Glomerular visceral epithelial cell (primary cell): ENCODE results near the gene ANKRD55.
"Not testable (repeated sequence)": the region's sequence is repeated elsewhere in the genome, so short reads cannot be mapped to it uniquely, and the experiment has no call there.

ENCODE experiments used
- DNase-seq: peaks from one replicate; pipeline ENCODE4 v3.0.0-alpha.2; 2016; ENCODE audit errors: extremely low spot score

ANKRD55 gene

DNA sequence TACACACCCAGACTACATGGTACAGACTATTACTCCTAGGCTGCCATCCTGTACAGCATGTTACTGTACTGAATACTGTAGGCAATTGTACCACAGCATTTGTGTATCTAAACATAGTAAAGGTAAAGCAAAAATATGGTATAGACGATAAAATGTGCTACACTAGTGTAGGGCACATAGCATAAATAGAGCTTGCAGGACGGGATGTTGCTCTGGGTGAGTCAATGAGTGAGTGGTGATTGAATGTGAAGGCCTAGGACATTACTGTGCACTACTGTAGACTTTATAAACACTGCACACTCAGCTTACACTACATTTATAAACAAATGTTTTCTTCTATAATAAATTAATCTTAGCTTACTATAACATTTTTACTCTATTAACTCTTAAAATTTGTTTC is 25.6 kb downstream of the ANKRD55 start:
- no peak for DNase-seq

- no peak for DNase-seq
Measured at GRCh38 chr5:56206126-56206910, 26.8 kb downstream of the ANKRD55 start.

- DNase-seq = not testable (repeated sequence)
Measured at GRCh38 chr5:56203936-56204335, 29.2 kb downstream of the ANKRD55 start.

DNA sequence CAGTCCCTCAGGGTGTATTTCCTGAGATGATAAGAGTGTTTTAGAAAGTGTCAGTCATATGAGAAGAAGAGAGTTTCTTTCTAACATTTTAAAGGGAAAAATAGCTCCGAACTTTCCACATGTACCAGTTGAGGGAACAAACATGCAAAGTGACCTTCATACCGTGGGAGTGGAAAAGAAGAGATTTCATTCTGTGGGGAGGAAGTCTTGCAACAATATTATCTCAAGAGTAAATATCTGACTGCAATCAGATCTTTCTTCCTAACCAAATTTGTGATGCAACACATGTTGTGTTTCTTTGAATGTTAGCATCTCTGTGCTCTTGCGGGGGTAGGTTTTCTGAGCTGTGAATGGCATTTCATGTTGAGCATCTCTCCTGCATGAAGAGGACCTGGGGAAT is 30.6 kb downstream of the ANKRD55 start:
- no peak for DNase-seq

DNA sequence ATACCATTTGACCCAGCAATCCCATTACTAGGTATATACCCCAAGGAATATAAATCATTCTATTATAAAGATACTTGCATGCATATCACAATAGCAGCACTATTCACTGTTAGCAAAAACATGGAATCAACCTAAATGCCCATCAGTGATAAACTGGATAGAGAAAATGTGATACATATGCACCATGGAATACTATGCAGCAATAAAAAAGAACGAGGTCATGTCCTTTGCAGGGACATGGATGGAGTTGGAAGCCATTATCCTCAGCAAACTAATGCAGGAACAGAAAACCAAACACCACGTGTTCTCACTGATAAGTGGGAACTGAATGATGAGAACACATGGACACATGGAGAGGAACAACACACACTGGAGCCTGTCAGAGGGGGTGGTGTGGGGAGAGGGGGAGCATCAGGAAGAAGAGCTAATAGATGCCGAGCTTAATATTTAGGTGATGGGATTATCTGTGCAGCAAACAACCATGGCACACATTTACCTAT is 31.3 kb downstream of the ANKRD55 start:
- not testable (repeated sequence) for DNase-seq

- DNase-seq = peak; percentile 84
Measured at GRCh38 chr5:56200971-56201666, 32.0 kb downstream of the ANKRD55 start.

DNA sequence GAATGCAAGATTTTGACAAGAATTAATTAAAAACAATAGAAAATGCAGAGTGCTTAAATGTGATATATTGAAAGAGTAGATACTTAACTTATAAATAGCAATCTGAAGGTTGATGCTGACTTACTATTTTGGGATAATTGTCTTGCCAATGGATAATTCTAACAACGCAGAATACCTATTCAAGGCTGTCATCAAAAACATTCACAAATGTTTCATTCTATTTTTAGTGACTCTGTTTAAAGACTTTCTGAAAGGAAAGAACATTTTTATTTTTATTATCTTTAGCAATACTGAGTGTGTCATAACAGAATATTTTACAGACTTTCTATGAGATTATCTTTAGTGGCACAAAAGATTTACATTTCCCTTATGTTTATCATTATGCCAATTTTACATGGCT is 38.1 kb downstream of the ANKRD55 start:
- DNase-seq = no peak

GRCh38 chr5:56192246-56192645 is 40.9 kb downstream of the ANKRD55 start:
- DNase-seq = no peak

- no peak for DNase-seq
Measured at GRCh38 chr5:56191656-56192055, 41.5 kb downstream of the ANKRD55 start.

- DNase-seq = peak; percentile 86
Measured at GRCh38 chr5:56190497-56190896, 42.6 kb downstream of the ANKRD55 start.

DNA sequence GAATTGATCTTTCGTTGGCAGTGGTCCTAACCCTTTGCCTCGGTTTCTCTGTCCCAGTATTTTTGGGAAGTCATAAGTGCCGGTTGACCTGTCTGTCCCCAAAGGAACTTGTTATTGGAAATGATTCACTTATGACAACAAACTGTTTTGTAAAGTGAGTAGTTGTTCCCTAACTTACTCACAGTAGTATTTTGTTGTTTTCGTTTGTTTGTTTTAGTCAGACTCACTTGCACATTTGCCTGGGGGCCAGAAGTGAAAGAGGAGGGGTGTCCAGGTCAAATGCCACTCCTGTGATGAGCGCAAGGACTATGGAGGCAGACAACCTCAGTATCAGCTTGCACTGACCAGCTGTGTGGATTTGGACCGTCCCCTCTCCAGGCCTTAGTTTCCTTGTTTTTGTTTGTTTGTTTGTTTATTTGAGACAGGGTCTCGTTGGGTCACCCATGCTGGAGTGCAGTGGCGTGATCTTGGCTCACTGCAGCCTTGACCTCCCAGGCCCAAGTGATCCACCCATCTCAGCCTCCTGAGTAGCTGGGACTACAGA is 47.3 kb downstream of the ANKRD55 start:
- DNase-seq = no peak

DNA sequence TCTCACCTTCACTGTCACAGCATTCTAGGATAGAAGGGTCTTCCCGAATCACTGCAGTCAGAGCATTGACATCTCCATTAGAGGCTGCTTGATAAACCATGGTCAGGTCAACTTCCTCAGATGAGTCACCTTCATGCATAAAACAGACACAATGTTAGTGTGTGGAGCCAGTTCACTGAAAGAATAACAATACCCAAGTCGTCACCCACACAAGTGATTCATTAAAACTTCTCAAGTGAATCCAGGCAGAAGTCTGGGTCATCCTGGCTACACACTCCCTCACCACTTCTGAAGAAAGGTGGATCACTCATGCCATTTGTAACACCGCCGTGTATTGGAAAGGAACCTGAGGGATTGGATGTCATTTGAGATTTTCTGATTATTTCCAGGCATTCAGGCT is 49.6 kb downstream of the ANKRD55 start:
- peak; percentile 96 for DNase-seq

- DNase-seq = no peak
Measured at GRCh38 chr5:56179442-56179841, 53.7 kb downstream of the ANKRD55 start.

DNA sequence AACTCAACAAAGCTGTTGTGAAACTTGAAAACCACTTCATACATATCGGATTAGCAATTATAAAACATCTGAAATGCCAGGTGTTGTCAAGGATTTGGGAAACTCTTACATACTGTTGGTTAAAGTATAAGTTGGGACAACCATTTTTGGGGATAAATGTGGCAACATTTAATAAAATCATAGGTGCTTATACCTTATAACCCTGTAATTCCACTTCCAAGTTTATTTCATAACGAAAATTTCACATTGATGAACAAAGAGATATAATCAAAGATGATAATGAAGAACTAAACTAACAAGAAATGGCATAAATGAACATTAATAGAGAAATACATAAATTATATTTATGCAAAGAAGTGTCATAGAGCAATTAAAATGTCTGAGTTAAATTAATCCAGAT is 54.3 kb downstream of the ANKRD55 start:
- no peak for DNase-seq

- DNase-seq = no peak
Measured at GRCh38 chr5:56176871-56177533, 56.1 kb downstream of the ANKRD55 start.

- DNase-seq = no peak
Measured at GRCh38 chr5:56176155-56176798, 56.9 kb downstream of the ANKRD55 start.

DNA sequence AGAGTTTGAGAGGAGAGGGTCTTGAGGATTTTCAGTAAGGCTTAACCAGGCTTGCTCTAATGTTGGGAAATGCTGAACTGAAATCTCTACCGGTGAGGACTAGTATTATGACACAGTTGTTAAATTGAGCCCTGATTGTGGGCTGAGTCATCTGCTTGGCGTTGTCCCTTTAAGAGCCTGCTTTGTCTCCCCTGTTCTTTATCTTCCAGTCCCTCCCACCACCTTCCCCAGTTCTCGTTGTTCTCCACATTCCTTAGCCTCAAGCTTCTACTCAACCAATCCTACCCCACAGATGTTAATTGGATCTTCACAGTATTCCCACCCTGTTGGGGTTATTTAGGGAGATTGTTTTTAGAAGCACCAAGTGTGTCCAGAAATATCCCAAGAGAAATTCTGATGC is 57.6 kb downstream of the ANKRD55 start:
- peak; percentile 56 for DNase-seq

- no peak for DNase-seq
Measured at GRCh38 chr5:56175021-56175420, 58.1 kb downstream of the ANKRD55 start.

GRCh38 chr5:56172241-56172640 is 60.9 kb downstream of the ANKRD55 start:
- DNase-seq = peak; percentile 49

GRCh38 chr5:56170557-56170956 is 62.6 kb downstream of the ANKRD55 start:
- DNase-seq = peak; percentile 37

- no peak for DNase-seq
Measured at GRCh38 chr5:56169949-56170348, 63.2 kb downstream of the ANKRD55 start.

- DNase-seq = no peak
Measured at GRCh38 chr5:56169281-56169680, 63.8 kb downstream of the ANKRD55 start.
